ENCODE measurements around the gene TTC33.

DNA sequence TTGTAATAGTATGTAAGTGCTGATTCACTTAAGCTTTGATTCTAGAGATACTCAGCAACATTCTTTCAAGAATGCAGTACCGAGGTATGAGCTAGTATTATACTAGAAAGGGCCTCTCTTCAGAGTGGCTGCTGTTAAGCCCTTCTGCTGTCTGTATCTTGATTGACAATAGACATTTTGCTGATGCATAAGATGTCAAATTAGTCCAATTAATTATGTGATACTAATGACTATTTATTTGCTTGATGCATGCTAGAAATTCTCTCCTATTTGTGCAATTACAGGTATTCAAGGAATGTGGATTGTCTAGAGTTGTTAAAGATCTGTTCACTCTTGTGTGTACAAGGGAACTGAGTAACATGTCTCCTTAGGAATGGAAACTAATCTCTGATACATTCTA is 168.4 kb downstream of the TTC33 start:
- no peak for TF ChIP-seq EZH2 (IDR thresholded peaks at IDR 0.05; ENCODE audit: borderline replicate concordance, insufficient read depth, low read depth, low read length, poor library complexity, severe bottlenecking)
- TF ChIP-seq, protein P1, sequence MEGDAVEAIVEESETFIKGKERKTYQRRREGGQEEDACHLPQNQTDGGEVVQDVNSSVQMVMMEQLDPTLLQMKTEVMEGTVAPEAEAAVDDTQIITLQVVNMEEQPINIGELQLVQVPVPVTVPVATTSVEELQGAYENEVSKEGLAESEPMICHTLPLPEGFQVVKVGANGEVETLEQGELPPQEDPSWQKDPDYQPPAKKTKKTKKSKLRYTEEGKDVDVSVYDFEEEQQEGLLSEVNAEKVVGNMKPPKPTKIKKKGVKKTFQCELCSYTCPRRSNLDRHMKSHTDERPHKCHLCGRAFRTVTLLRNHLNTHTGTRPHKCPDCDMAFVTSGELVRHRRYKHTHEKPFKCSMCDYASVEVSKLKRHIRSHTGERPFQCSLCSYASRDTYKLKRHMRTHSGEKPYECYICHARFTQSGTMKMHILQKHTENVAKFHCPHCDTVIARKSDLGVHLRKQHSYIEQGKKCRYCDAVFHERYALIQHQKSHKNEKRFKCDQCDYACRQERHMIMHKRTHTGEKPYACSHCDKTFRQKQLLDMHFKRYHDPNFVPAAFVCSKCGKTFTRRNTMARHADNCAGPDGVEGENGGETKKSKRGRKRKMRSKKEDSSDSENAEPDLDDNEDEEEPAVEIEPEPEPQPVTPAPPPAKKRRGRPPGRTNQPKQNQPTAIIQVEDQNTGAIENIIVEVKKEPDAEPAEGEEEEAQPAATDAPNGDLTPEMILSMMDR (IDR thresholded peaks at IDR 0.05) = no peak
